PFSK-1 (cell line): ENCODE measurements around the gene RPTOR.

Experiments
- FOXP2 ChIP-seq: optimal IDR thresholded peaks from 2 replicates; pipeline ENCODE3; 2011; ENCODE audit warnings: borderline replicate concordance, control low read depth, inconsistent platforms; ENCODE audit not compliant: insufficient read depth; ENCODE audit errors: extremely low read length, extremely low read depth
- SIN3A ChIP-seq: IDR thresholded peaks from 2 replicates; pipeline ENCODE4 v1.6.1; 2012; ENCODE audit warnings: mild to moderate bottlenecking, low read length, moderate library complexity, borderline replicate concordance; ENCODE audit not compliant: insufficient read depth
- TAF1 ChIP-seq: IDR thresholded peaks from 2 replicates; pipeline ENCODE4 v1.6.1; 2012; ENCODE audit warnings: low read length, control low read depth, borderline replicate concordance; ENCODE audit not compliant: insufficient read depth
- TF ChIP-seq, protein P1 (sequence below), 2 experiments: IDR thresholded peaks; 2 replicates each; pipeline versions ENCODE4 v1.6.1 to v1.8.0; 2011 to 2012; ENCODE audit warnings: low read depth in 2 of 2, low read length in 2 of 2, control low read depth in 1 of 2, inconsistent platforms in 1 of 2, mild to moderate bottlenecking in 1 of 2, moderate library complexity in 1 of 2; ENCODE audit not compliant: insufficient read depth in 1 of 2

DNA sequence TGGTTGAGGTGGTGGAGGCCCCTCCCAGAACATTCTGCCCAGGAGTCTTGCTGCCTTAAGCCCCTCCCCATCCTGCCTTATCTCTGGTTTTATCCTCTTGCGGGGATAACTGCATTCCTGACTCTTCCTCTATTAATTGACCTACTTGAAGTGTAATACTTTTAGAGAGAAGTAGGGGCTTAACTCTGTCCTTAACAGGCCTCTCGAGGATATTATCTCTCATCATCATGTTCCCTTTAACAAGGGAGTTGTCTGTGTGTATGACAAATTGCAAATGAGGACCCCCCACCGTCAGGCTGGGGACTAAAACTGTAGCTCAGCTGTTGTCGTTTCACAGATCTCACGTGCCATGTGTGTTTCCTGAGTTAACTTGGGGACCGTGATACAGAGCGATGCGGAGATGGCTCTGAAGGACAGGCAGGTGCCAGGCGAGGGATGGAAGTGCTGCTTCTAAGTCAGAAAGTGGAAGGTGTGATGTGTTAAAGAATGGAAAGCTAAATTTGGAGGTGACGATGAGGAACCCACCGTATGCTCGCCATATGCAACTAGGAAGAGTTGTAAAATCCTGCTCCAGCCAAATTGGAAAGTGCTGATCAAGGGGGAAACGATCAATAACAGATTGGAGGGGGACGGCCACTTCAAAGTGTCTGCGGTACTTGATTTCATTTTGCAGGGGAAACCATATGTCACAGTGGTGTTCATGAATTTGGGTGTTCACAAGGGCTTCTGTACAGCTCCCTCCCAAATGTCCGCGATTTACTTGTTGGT lies 106.3 kb downstream of the RPTOR start:
- TF ChIP-seq FOXP2 (no peak), TAF1 (no peak), SIN3A (no peak)
- TF ChIP-seq, protein P1, sequence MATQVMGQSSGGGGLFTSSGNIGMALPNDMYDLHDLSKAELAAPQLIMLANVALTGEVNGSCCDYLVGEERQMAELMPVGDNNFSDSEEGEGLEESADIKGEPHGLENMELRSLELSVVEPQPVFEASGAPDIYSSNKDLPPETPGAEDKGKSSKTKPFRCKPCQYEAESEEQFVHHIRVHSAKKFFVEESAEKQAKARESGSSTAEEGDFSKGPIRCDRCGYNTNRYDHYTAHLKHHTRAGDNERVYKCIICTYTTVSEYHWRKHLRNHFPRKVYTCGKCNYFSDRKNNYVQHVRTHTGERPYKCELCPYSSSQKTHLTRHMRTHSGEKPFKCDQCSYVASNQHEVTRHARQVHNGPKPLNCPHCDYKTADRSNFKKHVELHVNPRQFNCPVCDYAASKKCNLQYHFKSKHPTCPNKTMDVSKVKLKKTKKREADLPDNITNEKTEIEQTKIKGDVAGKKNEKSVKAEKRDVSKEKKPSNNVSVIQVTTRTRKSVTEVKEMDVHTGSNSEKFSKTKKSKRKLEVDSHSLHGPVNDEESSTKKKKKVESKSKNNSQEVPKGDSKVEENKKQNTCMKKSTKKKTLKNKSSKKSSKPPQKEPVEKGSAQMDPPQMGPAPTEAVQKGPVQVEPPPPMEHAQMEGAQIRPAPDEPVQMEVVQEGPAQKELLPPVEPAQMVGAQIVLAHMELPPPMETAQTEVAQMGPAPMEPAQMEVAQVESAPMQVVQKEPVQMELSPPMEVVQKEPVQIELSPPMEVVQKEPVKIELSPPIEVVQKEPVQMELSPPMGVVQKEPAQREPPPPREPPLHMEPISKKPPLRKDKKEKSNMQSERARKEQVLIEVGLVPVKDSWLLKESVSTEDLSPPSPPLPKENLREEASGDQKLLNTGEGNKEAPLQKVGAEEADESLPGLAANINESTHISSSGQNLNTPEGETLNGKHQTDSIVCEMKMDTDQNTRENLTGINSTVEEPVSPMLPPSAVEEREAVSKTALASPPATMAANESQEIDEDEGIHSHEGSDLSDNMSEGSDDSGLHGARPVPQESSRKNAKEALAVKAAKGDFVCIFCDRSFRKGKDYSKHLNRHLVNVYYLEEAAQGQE (IDR thresholded peaks at IDR 0.05; ENCODE audit: insufficient read depth in 1 of 2, low read depth in 2 of 2, low read length in 2 of 2) = no peak
